K562 (cell line): ENCODE data around the gene OPRL1. TPM values are rescaled to one million over a fixed set of nuclear protein-coding genes. Genes with fewer than 3 reads are reported as not detected.

Source experiments
- CHAMP1 ChIP-seq: fragments of 450-650 bp; IDR thresholded peaks from 2 replicates; pipeline ENCODE4 v1.6.1; 2016; ENCODE audit warnings: mild to moderate bottlenecking
- GATAD2B ChIP-seq: fragments of 450-650 bp; IDR thresholded peaks from 2 replicates; pipeline ENCODE4 v1.6.1; 2017; ENCODE audit warnings: mild to moderate bottlenecking, borderline replicate concordance
- KLF13 ChIP-seq: fragments of 450-650 bp; IDR thresholded peaks from 2 replicates; pipeline ENCODE4 v1.6.1; 2016; ENCODE audit warnings: missing genetic modification characterization, low read depth, mild to moderate bottlenecking, missing compliant biosample characterization, moderate library complexity, borderline replicate concordance
- NR4A1 ChIP-seq, 2 experiments: fragments of 250-450 bp in 1 of 2; fragments of 450-650 bp in 1 of 2; sonication (Bioruptor Pico) in 1 of 2; IDR thresholded peaks; 2 replicates each; pipeline versions ENCODE4 v1.4.0 to v1.6.1; 2016 to 2020; ENCODE audit warnings: mild to moderate bottlenecking in 2 of 2, missing compliant biosample characterization in 1 of 2, missing genetic modification characterization in 1 of 2, moderate library complexity in 1 of 2
- PHF20 ChIP-seq: fragments of 450-650 bp; IDR thresholded peaks from 2 replicates; pipeline ENCODE4 v1.6.1; 2018; ENCODE audit not compliant: partially characterized antibody
- POLR2AphosphoS2 ChIP-seq: IDR thresholded peaks from 2 replicates; pipeline ENCODE4 v1.6.1; 2012; ENCODE audit warnings: low read length, improper control_type of control experiment
- POLR2H ChIP-seq: IDR thresholded peaks from 2 replicates; pipeline ENCODE4 v1.6.1; 2016; ENCODE audit warnings: missing genetic modification characterization, low read depth, mild to moderate bottlenecking, control low read depth, missing compliant biosample characterization, moderate library complexity
- PRDM10 ChIP-seq: fragments of 450-650 bp; IDR thresholded peaks from 2 replicates; pipeline ENCODE4 v1.6.1; 2018; ENCODE audit not compliant: partially characterized antibody
- RUNX1 ChIP-seq: sonication (generic); IDR thresholded peaks from 2 replicates; pipeline ENCODE4 v1.6.1; 2016; ENCODE audit warnings: antibody characterized with exemption, low read depth
- SRSF1 ChIP-seq: fragments of 200-400 bp; formaldehyde crosslinking; IDR thresholded peaks from 2 replicates; pipeline ENCODE4 v1.6.1; 2017; ENCODE audit warnings: mild to moderate bottlenecking, low read depth, low read length, moderate library complexity
- STAT6 ChIP-seq: sonication (generic); formaldehyde crosslinking; IDR thresholded peaks from 2 replicates; pipeline ENCODE4 v1.8.1; 2023; ENCODE audit warnings: mild to moderate bottlenecking, missing genetic modification reagents
- TEAD4 ChIP-seq, 2 experiments: sonication (generic) in 1 of 2; formaldehyde crosslinking in 1 of 2; IDR thresholded peaks; 2 replicates each; pipeline versions ENCODE4 v1.6.1 to v1.8.0; 2012 to 2022; ENCODE audit warnings: borderline replicate concordance in 1 of 2, inconsistent platforms in 1 of 2, low read length in 1 of 2, mild to moderate bottlenecking in 1 of 2, missing genetic modification reagents in 1 of 2
- ZBED1 ChIP-seq: IDR thresholded peaks from 2 replicates; pipeline ENCODE4 v1.6.1; 2014
- ZNF121 ChIP-seq: sonication (generic); formaldehyde crosslinking; conservative IDR thresholded peaks from 2 replicates; pipeline ENCODE4 v1.8.0; 2022; ENCODE audit warnings: missing genetic modification reagents
- ZNF143 ChIP-seq: sonication (generic); formaldehyde crosslinking; IDR thresholded peaks from 2 replicates; pipeline ENCODE4 v1.9.0; 2022; ENCODE audit warnings: mild to moderate bottlenecking, missing genetic modification reagents
- ZNF76 ChIP-seq: fragments of 250-450 bp; sonication (Bioruptor Pico); IDR thresholded peaks from 2 replicates; pipeline ENCODE4 v1.4.0; 2020; ENCODE audit warnings: mild to moderate bottlenecking, moderate library complexity, borderline replicate concordance
- polyA plus RNA-seq, 8 experiments: library from polyadenylated mRNA; depleted of rRNA in 4 of 8; stranded (reverse) in 5 of 8; unstranded in 3 of 8; fragments of >200 nt; fragmentation: Nextera tagmentation in 2 of 8; fragmentation: Illumina TruSeq in 1 of 8; extraction: Ambion mirVana in 2 of 8; extraction: Trizol in 1 of 8; gene quantifications; 2 replicates each; pipeline versions ENCODE4 v1.2.1 to v1.2.3, GENCODE V29; 2011 to 2014; ENCODE audit warnings: inconsistent platforms in 1 of 8, missing spikeins in 1 of 8
- total RNA-seq, 7 experiments: library from RNA; depleted of rRNA in 6 of 7; stranded (reverse); fragments of >200 nt in 6 of 7; fragmentation: Illumina TruSeq in 2 of 7; extraction: Trizol in 2 of 7; gene quantifications; 2 replicates each; pipeline versions ENCODE4 v1.2.1 to v1.2.3, GENCODE V29; 2011 to 2021; ENCODE audit warnings: low replicate concordance in 1 of 7

Gene OPRL1
- total and polyA plus RNA-seq, 9 of the 15 experiments (the other 6 are each of a cell fraction or from before 2014, with no cell fraction given): 0.06 to 0.33 (median 0.11) TPM; not detected in 2

GRCh38 chr20:64062596-64063388 is 17.1 kb upstream of the OPRL1 start, which contains the start of gene TCEA2 (continued):
- TF ChIP-seq NR4A1 (CRISPR knock-in tag; IDR thresholded peaks at IDR 0.05) (peak; percentile 84; the same call in 1 of the 2 replicates), NR4A1 (tag; IDR thresholded peaks at IDR 0.05) (no peak; the same call in 1 of the 2 replicates), PHF20 (peak; percentile 85), PRDM10 (no peak), ZNF143 (peak; percentile 94), POLR2AphosphoS2 (0 out of 2 replicates have a peak, but pooled peaks have one; percentile 49), TEAD4 (IDR thresholded peaks at IDR 0.05; ENCODE audit: low read length) (no peak), TEAD4 (CRISPR knock-in tag; IDR thresholded peaks at IDR 0.05; ENCODE audit: borderline replicate concordance) (no peak), ZNF76 (CRISPR knock-in tag) (peak; percentile 94), RUNX1 (no peak), ZNF121 (CRISPR knock-in tag) (no peak), SRSF1 (no peak), STAT6 (CRISPR knock-in tag) (no peak), ZBED1 (no peak), KLF13 (tag) (peak; percentile 91), CHAMP1 (no peak), GATAD2B (no peak; the same call in 1 of the 2 replicates), POLR2H (tag) (no peak)
